PC-9 (cell line): ENCODE measurements around the gene RASEF.

ENCODE experiments used
- CTCF ChIP-seq: fragments of 200-600 bp; sonication (generic); conservative IDR thresholded peaks from 2 replicates; pipeline ENCODE4 v1.6.1; 2017; ENCODE audit warnings: mixed run types, antibody characterized with exemption, mild to moderate bottlenecking, moderate library complexity
- EZH2 ChIP-seq: fragments of 200-600 bp; sonication (generic); IDR thresholded peaks from 2 replicates; pipeline ENCODE4 v1.8.0; 2017; ENCODE audit warnings: antibody characterized with exemption, low read depth

GRCh38 chr9:82940376-82940775 is 122.6 kb downstream of the RASEF start:
- TF ChIP-seq CTCF = no peak
- TF ChIP-seq EZH2 = no peak
